Vagina (tissue), 2 donors: ENCODE results near the gene FGD4.

ENCODE experiments used
- POLR2A ChIP-seq, 2 donors: fragments of 450-650 bp; IDR thresholded peaks; one replicate each; pipeline ENCODE4 v1.6.1; 2017; ENCODE audit warnings: antibody characterized with exemption in 2 of 2, mild to moderate bottlenecking in 2 of 2, moderate library complexity in 2 of 2
- POLR2AphosphoS5 ChIP-seq, 2 donors: sonication (generic); formaldehyde crosslinking; IDR thresholded peaks; one replicate each; pipeline ENCODE4 v1.9.0; 2017; ENCODE audit warnings: antibody characterized with exemption in 2 of 2, mild to moderate bottlenecking in 2 of 2, low read depth in 1 of 2; ENCODE audit not compliant: insufficient read depth in 1 of 2
- TF ChIP-seq, protein P1 (sequence below), 3 experiments: fragments of 450-650 bp in 2 of 3; fragments of 200-600 bp in 1 of 3; sonication (generic) in 1 of 3; IDR thresholded peaks; one replicate each; pipeline ENCODE4 v1.5.1; 2017 to 2019; ENCODE audit warnings: antibody characterized with exemption in 3 of 3, mild to moderate bottlenecking in 2 of 3, moderate library complexity in 2 of 3

DNA sequence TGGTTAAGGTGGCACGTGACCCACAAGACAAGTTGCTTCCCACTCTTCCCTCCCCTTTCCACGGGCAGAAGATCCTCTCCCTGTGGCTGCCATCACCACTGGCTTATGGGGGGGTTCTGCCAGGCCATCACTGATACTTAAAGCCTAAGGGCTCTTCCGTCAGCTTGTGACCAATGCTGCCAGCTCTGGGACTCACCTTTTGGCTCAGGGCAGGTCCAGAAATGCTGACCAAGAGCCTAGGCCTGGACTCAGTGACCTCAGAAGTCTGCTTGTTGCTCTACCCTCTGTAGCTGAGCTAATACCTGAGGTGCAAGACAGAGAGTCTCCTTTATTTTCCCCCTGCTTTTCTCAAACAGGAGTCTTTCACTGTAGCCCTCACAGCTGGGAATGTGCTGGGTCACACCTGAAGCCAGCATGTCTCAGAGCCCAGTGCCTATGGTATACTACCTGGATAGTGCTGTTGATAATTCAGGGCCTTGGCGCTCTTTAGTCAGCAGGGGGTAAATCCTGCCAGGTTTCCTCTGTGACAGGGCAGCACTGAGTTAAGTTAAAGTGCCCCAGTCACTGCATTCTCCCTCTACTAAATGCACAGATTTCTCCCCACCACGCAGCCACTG is 19.7 kb downstream of the FGD4 start:
- TF ChIP-seq, protein P1, sequence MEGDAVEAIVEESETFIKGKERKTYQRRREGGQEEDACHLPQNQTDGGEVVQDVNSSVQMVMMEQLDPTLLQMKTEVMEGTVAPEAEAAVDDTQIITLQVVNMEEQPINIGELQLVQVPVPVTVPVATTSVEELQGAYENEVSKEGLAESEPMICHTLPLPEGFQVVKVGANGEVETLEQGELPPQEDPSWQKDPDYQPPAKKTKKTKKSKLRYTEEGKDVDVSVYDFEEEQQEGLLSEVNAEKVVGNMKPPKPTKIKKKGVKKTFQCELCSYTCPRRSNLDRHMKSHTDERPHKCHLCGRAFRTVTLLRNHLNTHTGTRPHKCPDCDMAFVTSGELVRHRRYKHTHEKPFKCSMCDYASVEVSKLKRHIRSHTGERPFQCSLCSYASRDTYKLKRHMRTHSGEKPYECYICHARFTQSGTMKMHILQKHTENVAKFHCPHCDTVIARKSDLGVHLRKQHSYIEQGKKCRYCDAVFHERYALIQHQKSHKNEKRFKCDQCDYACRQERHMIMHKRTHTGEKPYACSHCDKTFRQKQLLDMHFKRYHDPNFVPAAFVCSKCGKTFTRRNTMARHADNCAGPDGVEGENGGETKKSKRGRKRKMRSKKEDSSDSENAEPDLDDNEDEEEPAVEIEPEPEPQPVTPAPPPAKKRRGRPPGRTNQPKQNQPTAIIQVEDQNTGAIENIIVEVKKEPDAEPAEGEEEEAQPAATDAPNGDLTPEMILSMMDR (IDR thresholded peaks at IDR 0.05), result no peak
- TF ChIP-seq POLR2AphosphoS5 (IDR thresholded peaks at IDR 0.05; ENCODE audit: insufficient read depth in 1 of 2, low read depth in 1 of 2), result no peak
- TF ChIP-seq POLR2A (IDR thresholded peaks at IDR 0.05), result no peak
